ENCODE results near the gene PIR.

DNA sequence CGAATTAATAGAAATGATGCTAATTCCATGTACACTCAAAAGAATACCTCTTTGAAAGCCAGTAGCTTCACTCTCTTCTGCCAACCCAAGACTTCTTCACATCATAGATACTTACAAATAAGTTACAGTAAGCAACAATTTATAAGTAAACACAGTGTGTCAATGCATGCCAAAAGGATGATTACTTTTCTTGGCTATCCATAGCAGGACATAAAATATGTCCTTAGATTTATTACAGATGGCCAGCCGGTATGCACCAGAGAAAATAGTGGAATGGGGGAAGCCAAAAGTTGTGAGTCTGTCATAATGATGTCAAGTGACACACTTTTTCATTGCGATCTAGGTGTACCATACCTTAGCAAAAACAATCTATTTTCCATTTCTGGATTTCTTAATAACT is 6.8 kb upstream of the PIR start:
- no peak for TF ChIP-seq CTCF (conservative IDR thresholded peaks at IDR 0.05; ENCODE audit: low read length)
- TF ChIP-seq EZH2phosphoT487 (IDR thresholded peaks at IDR 0.05; ENCODE audit: borderline replicate concordance, low read depth, low read length) = no peak
